OCI-LY7 (cell line): ENCODE data around the gene ARHGAP24. TPM values are rescaled to one million over a fixed set of nuclear protein-coding genes. Genes with fewer than 3 reads are reported as not detected.
A peak's percentile ranks its signal among the peaks of the same experiment; 100 is the strongest.
"Not testable (repeated sequence)": the region's sequence is repeated elsewhere in the genome, so short reads cannot be mapped to it uniquely, and the experiment has no call there.

Experiments used
- BruUV-seq: library from RNA; stranded (reverse); fragments of 400-500 nt; replicated peaks from 2 replicates; lab custom pipeline; 2021; lab: Mats Ljungman, UMichigan
- CTCF ChIA-PET: fragments of 300-600 bp; sonication (Branson Sonifier 250); formaldehyde crosslinking; loops from one replicate; lab custom pipeline; 2022; ENCODE audit warnings: antibody characterized with exemption; ENCODE audit not compliant: unreplicated experiment; lab: Charles Lee
- POLR2A ChIA-PET: fragments of 300-600 bp; sonication (Branson Sonifier 250); formaldehyde crosslinking; loops from one replicate; lab custom pipeline; 2022; ENCODE audit warnings: antibody characterized with exemption; lab: Charles Lee
- DNase-seq: peaks from one replicate; pipeline ENCODE4 v3.0.0-alpha.2; 2015; ENCODE audit warnings: low spot score
- H2AFZ ChIP-seq: fragments of 200-600 bp; sonication (generic), shearing (Covaris generic); 2 replicates; pipeline ENCODE4 v1.6.1; 2014; ENCODE audit warnings: mild to moderate bottlenecking, antibody characterized with exemption, low read length, moderate library complexity
- H3K27ac ChIP-seq: fragments of 200-600 bp; sonication (generic); 2 replicates; pipeline ENCODE4 v1.5.1; 2014; ENCODE audit warnings: mixed run types, low read depth, mild to moderate bottlenecking, moderate library complexity, low read length, inconsistent platforms; ENCODE audit not compliant: poor library complexity, severe bottlenecking
- H3K36me3 ChIP-seq: fragments of 200-600 bp; sonication (generic); 2 replicates; pipeline ENCODE4 v1.6.1; 2014; ENCODE audit warnings: mild to moderate bottlenecking, antibody characterized with exemption, low read length, moderate library complexity, mixed read lengths; ENCODE audit not compliant: insufficient read depth
- H3K4me1 ChIP-seq: fragments of 200-600 bp; sonication (generic); 2 replicates; pipeline ENCODE4 v1.5.1; 2014; ENCODE audit warnings: mild to moderate bottlenecking, low read length; ENCODE audit not compliant: insufficient read depth, poor library complexity, severe bottlenecking
- H3K4me2 ChIP-seq: fragments of 200-600 bp; sonication (generic); 2 replicates; pipeline ENCODE4 v1.6.1; 2014; ENCODE audit warnings: mild to moderate bottlenecking, low read length
- H3K4me3 ChIP-seq: fragments of 200-600 bp; sonication (generic); 2 replicates; pipeline ENCODE4 v1.5.1; 2014; ENCODE audit warnings: mild to moderate bottlenecking, low read depth, low read length; ENCODE audit not compliant: poor library complexity, severe bottlenecking
- H3K79me2 ChIP-seq: fragments of 200-600 bp; sonication (generic); 2 replicates; pipeline ENCODE4 v1.6.1; 2016; ENCODE audit warnings: low read depth, mild to moderate bottlenecking, low read length, moderate library complexity, mixed read lengths; ENCODE audit not compliant: insufficient read depth
- H3K9me2 ChIP-seq: fragments of 200-600 bp; sonication (generic); 2 replicates; pipeline ENCODE4 v1.6.1; 2016; ENCODE audit warnings: mild to moderate bottlenecking, low read length, mixed read lengths; ENCODE audit not compliant: insufficient read depth
- H3K9me3 ChIP-seq: fragments of 200-600 bp; sonication (generic); 2 replicates; pipeline ENCODE4 v1.6.1; 2014; ENCODE audit warnings: mild to moderate bottlenecking, mixed run types, low read length, mixed read lengths
- H4K20me1 ChIP-seq: fragments of 200-600 bp; sonication (generic); 2 replicates; pipeline ENCODE4 v1.6.1; 2014; ENCODE audit warnings: mild to moderate bottlenecking, antibody characterized with exemption, low read length, moderate library complexity, mixed read lengths; ENCODE audit not compliant: insufficient read depth
- CTCF ChIP-seq: fragments of 200-600 bp; sonication (generic); conservative IDR thresholded peaks from 2 replicates; pipeline ENCODE4 v1.5.1; 2014; ENCODE audit warnings: mild to moderate bottlenecking, antibody characterized with exemption, low read length, moderate library complexity, mixed read lengths
- EZH2phosphoT487 ChIP-seq: fragments of 200-600 bp; sonication (generic); IDR thresholded peaks from 2 replicates; pipeline ENCODE4 v1.6.1; 2018; ENCODE audit warnings: low read depth, borderline replicate concordance, mild to moderate bottlenecking, mixed run types, antibody characterized with exemption, low read length, moderate library complexity, mixed read lengths
- intact Hi-C: fragments of 100-400 bp; cut with micrococcal nuclease; formaldehyde crosslinking; loops from one replicate; pipeline ENCODE4 v1.10.0; 2022; ENCODE audit not compliant: unreplicated experiment
- total RNA-seq, 2 experiments: library from RNA; depleted of rRNA in 1 of 2; stranded (reverse); fragments of >200 nt in 1 of 2; shearing (Covaris generic) in 1 of 2; gene quantifications; 2 replicates each; pipeline ENCODE4 v1.2.3, GENCODE V29; 2014 to 2022

ARHGAP24 gene
- total RNA-seq, 2 experiments from 2014 or later = 0.88 to 4.4 TPM

GRCh38 chr4:85515701-85516100 is 40.8 kb downstream of the ARHGAP24 start:
- no peak for DNase-seq
- Histone ChIP-seq H3K4me2 (no peak overlapping the region), H3K4me1 (no peaks in the 10 kb centered on the region), H3K79me2 (no peaks in the 10 kb centered on the region), H4K20me1 (no peaks in the 10 kb centered on the region), H3K27ac (no peak overlapping the region), H3K9me3 (no peaks in the 10 kb centered on the region), H3K4me3 (no peak overlapping the region), H3K36me3 (no peaks in the 10 kb centered on the region), H2AFZ (no peak overlapping the region), H3K9me2 (no peaks in the 10 kb centered on the region)
- TF ChIP-seq CTCF = 0 out of 2 replicates have a peak, but pooled peaks have one; percentile 32
- TF ChIP-seq EZH2phosphoT487 = no peak
- intact Hi-C loops = no loop called here
- ChIA-PET POLR2A (interaction anchor here (0.6 to 0.9 kb wide), 3 partner anchors 42 to 509 kb away, joined by 3 read pairs; no protein-coding TSS in a partner anchor), CTCF (no interaction called here)
- BruUV-seq = no TSS peak

- CTCF ChIA-PET, intact Hi-C loops, H3K79me2 ChIP-seq, DNase-seq, H4K20me1 ChIP-seq, H3K4me1 ChIP-seq, H3K36me3 ChIP-seq, H3K4me3 ChIP-seq, H3K9me2 ChIP-seq, H3K9me3 ChIP-seq, H3K27ac ChIP-seq, BruUV-seq, H2AFZ ChIP-seq, H3K4me2 ChIP-seq: not testable (repeated sequence)
- POLR2A ChIA-PET = interaction anchor here (1.1 kb wide), 2 partner anchors 28 to 64 kb away, joined by 3 read pairs; no protein-coding TSS in a partner anchor
Observed at GRCh38 chr4:85518526-85518925, 43.6 kb downstream of the ARHGAP24 start.

- ChIA-PET CTCF (no interaction called here), POLR2A (interaction anchor here (0.7 to 1.6 kb wide), 6 partner anchors 13 to 226 kb away, joined by 3 to 4 read pairs (median 3); no protein-coding TSS in a partner anchor)
- Histone ChIP-seq H3K9me2 (no peaks in the 10 kb centered on the region), H3K79me2 (no peaks in the 10 kb centered on the region), H3K4me2 (no peak overlapping the region), H3K9me3 (no peaks in the 10 kb centered on the region), H3K27ac (no peak overlapping the region), H2AFZ (no peak overlapping the region), H3K36me3 (no peaks in the 10 kb centered on the region), H3K4me1 (no peaks in the 10 kb centered on the region), H4K20me1 (no peaks in the 10 kb centered on the region), H3K4me3 (no peak overlapping the region)
- intact Hi-C loops = no loop called here
- TF ChIP-seq EZH2phosphoT487 = no peak
- TF ChIP-seq CTCF = no peak
- no TSS peak for BruUV-seq
- no peak for DNase-seq
Observed at GRCh38 chr4:85520765-85521749, 46.1 kb downstream of the ARHGAP24 start.
